ENCODE results near the gene TRPC4.

The TRPC4 gene

GRCh38 chr13:37772644-37773043 is 96.9 kb downstream of the TRPC4 start:
- TF ChIP-seq ARNTL (CRISPR knock-in tag; IDR thresholded peaks at IDR 0.05; ENCODE audit: borderline replicate concordance, low read depth) (no peak), BACH2 (CRISPR knock-in tag; IDR thresholded peaks at IDR 0.05; ENCODE audit: borderline replicate concordance) (no peak), ZNF8 (CRISPR knock-in tag; IDR thresholded peaks at IDR 0.05) (no peak), CREB5 (CRISPR knock-in tag; IDR thresholded peaks at IDR 0.05; ENCODE audit: low read depth) (no peak), TSHZ2 (CRISPR knock-in tag; IDR thresholded peaks at IDR 0.05) (no peak), GLIS3 (CRISPR knock-in tag; IDR thresholded peaks at IDR 0.05) (no peak), TOX (CRISPR knock-in tag; IDR thresholded peaks at IDR 0.05; ENCODE audit: borderline replicate concordance) (no peak), ZNF565 (CRISPR knock-in tag; conservative IDR thresholded peaks at IDR 0.05; ENCODE audit: low read depth) (no peak), SNAI2 (CRISPR knock-in tag; IDR thresholded peaks at IDR 0.05) (no peak), ZNF70 (CRISPR knock-in tag; IDR thresholded peaks at IDR 0.05) (no peak), OSR1 (CRISPR knock-in tag; IDR thresholded peaks at IDR 0.05) (no peak), RARB (CRISPR knock-in tag; IDR thresholded peaks at IDR 0.05) (no peak), ZFP3 (CRISPR knock-in tag; IDR thresholded peaks at IDR 0.05) (no peak), PATZ1 (CRISPR knock-in tag; IDR thresholded peaks at IDR 0.05; ENCODE audit: borderline replicate concordance) (no peak), TCF4 (CRISPR knock-in tag; IDR thresholded peaks at IDR 0.05; ENCODE audit: borderline replicate concordance) (no peak)
- no peak for ATAC-seq

GRCh38 chr13:37769545-37769944 is 100.0 kb downstream of the TRPC4 start:
- TF ChIP-seq TOX (CRISPR knock-in tag; IDR thresholded peaks at IDR 0.05; ENCODE audit: borderline replicate concordance) (no peak), ZNF70 (CRISPR knock-in tag; IDR thresholded peaks at IDR 0.05) (no peak), TCF4 (CRISPR knock-in tag; IDR thresholded peaks at IDR 0.05; ENCODE audit: borderline replicate concordance) (no peak), POU6F1 (CRISPR knock-in tag; IDR thresholded peaks at IDR 0.05; ENCODE audit: borderline replicate concordance, low read depth) (no peak), ARNTL (CRISPR knock-in tag; IDR thresholded peaks at IDR 0.05; ENCODE audit: borderline replicate concordance, low read depth) (no peak), ISL1 (CRISPR knock-in tag; IDR thresholded peaks at IDR 0.05) (no peak), RARB (CRISPR knock-in tag; IDR thresholded peaks at IDR 0.05) (no peak), PPARA (CRISPR knock-in tag; IDR thresholded peaks at IDR 0.05; ENCODE audit: borderline replicate concordance) (no peak), BACH2 (CRISPR knock-in tag; IDR thresholded peaks at IDR 0.05; ENCODE audit: borderline replicate concordance) (no peak), ESRRG (CRISPR knock-in tag; IDR thresholded peaks at IDR 0.05) (no peak), CREB5 (CRISPR knock-in tag; IDR thresholded peaks at IDR 0.05; ENCODE audit: low read depth) (no peak), GLIS3 (CRISPR knock-in tag; IDR thresholded peaks at IDR 0.05) (no peak), ZNF8 (CRISPR knock-in tag; IDR thresholded peaks at IDR 0.05) (no peak), ZNF565 (CRISPR knock-in tag; conservative IDR thresholded peaks at IDR 0.05; ENCODE audit: low read depth) (no peak), CSRNP3 (CRISPR knock-in tag; IDR thresholded peaks at IDR 0.05) (no peak), ZC3H10 (CRISPR knock-in tag; IDR thresholded peaks at IDR 0.05) (no peak)
- no peak for ATAC-seq

Measured in SK-N-SH treated with all-trans-retinoic acid at 6 μM for 48 hours (cell line).